Activated CD4-positive, alpha-beta T cell treated with anti-CD3 and anti-CD28 coated beads, Interleukin-2, amount 10 ng/mL, durations not matched to agents 24 days and 14 days (primary cell): Measurements from ENCODE around the gene NR4A1. TPM values are rescaled to one million over a fixed set of nuclear protein-coding genes. Genes with fewer than 3 reads are reported as not detected.

Source experiments
- DNase-seq: peaks from one replicate; pipeline ENCODE4 v3.0.0; 2022
- H3K27ac Mint-ChIP-seq: one replicate; pipeline ENCODE4 v1.8.0; 2022; ENCODE audit warnings: mild to moderate bottlenecking, mixed read lengths
- H3K27me3 Mint-ChIP-seq: one replicate; pipeline ENCODE4 v1.8.0; 2022; ENCODE audit warnings: mixed read lengths
- H3K36me3 Mint-ChIP-seq: one replicate; pipeline ENCODE4 v1.8.0; 2022; ENCODE audit warnings: low read depth, mild to moderate bottlenecking, mixed read lengths
- H3K4me1 Mint-ChIP-seq: one replicate; pipeline ENCODE4 v1.8.0; 2021; ENCODE audit warnings: mixed read lengths
- H3K4me3 Mint-ChIP-seq: one replicate; pipeline ENCODE4 v1.8.0; 2022; ENCODE audit warnings: mild to moderate bottlenecking, moderate library complexity, mixed read lengths
- H3K9me3 Mint-ChIP-seq: one replicate; pipeline ENCODE4 v1.8.0; 2021; ENCODE audit warnings: mixed read lengths
- intact Hi-C: fragments of 100-400 bp; cut with micrococcal nuclease; formaldehyde crosslinking; loops from one replicate; pipeline ENCODE4 v1.15.1; 2023
- total RNA-seq: library from RNA; stranded (reverse); gene quantifications from 2 replicates; pipeline ENCODE4 v1.2.3, GENCODE V29; 2022

The NR4A1 gene
- total RNA-seq, 1 donor from 2014 or later, result 57.7 TPM

DNA sequence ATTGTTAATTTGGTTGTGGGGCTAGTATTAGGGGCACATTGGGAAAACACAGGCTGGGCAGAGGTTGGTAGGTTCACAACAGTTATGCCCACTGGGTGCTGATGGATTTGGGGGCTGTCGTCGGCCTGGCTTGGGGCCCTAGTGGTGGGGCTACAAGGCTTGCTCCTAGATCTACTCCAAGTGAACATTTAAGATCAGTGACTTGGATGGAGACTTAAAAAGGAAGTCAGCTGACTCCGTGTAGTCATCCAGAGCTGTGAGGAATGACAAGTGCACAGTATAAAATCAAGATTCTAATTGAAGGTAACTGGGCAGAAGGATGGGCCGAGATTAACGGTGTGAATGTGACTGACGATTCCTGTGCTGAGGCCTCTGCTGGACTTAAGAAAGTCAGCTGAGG is 12.8 kb upstream of the NR4A1 start:
- H3K4me1 Mint-ChIP-seq, result peaks cover 60% of the 10 kb centered on the region
- DNase-seq, result no peak

DNA sequence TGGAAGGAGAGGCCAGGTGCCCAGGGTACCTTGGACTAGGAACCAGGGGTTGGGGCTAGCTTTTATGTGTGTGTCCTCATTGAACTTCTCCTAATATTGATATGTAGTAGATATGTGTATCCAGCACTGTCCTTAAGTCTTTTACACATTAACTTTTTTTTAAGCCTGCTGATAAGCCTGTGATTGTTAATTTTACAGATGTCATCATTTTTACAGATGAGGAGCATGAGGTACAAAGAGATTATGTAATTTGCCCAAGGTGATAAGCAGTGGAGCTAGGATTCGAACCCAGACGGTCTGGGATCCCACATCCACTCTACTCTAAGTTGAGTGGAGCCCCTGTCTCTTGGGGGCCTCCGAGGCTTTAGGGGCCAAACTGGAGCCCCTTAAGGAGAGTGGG is 10.2 kb upstream of the NR4A1 start:
- intact Hi-C loops, result no loop called here

More for the DNA sequence above, 12.8 kb upstream of the NR4A1 start:
- H3K27ac Mint-ChIP-seq, result peak overlapping the region; percentile 12
- peak overlapping the region; percentile 77 for H3K4me3 Mint-ChIP-seq
- no peaks in the 10 kb centered on the region for H3K36me3 Mint-ChIP-seq
- no peaks in the 10 kb centered on the region for H3K9me3 Mint-ChIP-seq
- peaks cover 18% of the 10 kb centered on the region for H3K27me3 Mint-ChIP-seq
- intact Hi-C loops, result no loop called here

DNA sequence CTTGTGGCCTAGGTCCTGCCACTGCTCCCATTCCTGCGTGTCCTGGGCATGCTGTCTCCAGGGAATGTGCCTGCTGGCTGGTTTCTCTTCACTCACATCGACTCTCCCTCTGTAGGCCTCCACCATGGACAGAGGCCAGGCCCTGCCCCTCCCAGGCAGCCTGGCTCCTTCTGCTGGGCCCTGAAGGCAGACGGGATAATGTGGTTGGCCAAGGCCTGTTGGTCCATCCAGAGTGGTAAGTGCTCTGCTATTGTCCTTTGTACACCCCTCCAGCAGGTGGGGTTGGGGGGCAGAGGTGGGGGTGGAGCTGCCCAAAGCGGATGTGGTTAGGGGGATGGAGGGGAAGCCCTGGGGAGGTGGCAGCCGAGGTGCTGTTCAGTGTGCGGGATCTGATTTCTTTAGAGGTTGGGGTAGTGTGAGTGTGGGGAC is 9.5 kb upstream of the NR4A1 start:
- Mint-ChIP-seq H3K4me3 (no peak overlapping the region), H3K9me3 (no peaks in the 10 kb centered on the region), H3K36me3 (no peaks in the 10 kb centered on the region), H3K27me3 (no peaks in the 10 kb centered on the region), H3K4me1 (peaks cover 39% of the 10 kb centered on the region), H3K27ac (no peak overlapping the region)
- intact Hi-C loops, result no loop called here
- DNase-seq, result no peak

More for the DNA sequence above, 10.2 kb upstream of the NR4A1 start:
- Mint-ChIP-seq H3K4me3 (no peak overlapping the region), H3K4me1 (peaks cover 43% of the 10 kb centered on the region), H3K9me3 (no peaks in the 10 kb centered on the region), H3K27ac (no peak overlapping the region), H3K36me3 (no peaks in the 10 kb centered on the region), H3K27me3 (peaks cover 2% of the 10 kb centered on the region)
- no peak for DNase-seq

- intact Hi-C loops, result no loop called here
These were observed 8.4 kb upstream of the NR4A1 start for GRCh38 chr12:52042706-52043385.

DNA sequence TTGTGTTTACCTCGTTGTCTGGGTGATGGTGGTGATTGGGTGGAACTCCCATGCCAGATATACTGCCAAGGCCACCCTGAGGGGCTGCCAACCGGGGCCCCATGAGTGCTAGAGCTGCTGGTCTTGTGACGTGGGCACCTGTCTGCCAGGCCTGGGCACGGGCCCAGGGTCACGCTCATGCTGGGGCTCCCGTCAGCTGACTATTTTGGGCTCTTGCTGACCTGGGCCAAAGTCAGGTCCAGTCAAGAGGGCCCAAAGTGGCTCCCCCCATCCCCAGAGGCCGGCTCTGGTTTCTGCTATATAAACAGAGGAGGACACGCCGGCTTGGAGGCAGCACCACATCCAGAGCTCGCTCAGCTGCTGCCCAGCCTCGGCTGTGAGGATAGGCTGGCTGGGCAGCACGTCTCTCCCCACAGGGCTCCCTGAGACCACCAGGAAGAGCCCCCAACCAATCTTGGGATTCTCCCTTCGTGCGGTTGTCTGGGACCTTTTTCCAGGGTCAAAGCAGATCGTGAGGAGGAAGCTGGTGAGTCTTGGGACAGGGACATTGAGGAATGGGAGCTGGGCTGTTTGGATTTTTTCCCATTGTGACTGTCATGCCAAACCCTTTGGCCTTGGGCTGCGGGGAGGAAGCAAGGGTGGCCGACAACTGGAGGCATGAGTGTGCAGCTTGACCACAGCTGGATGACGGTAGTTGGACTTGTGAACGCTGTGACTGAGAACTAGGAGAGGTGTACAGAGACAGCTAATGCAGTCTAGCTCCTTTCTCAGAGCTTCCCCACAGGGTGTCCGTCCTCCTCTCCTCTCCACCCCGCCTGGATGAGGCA is 7.6 kb upstream of the NR4A1 start:
- Mint-ChIP-seq H3K27me3 (no peaks in the 10 kb centered on the region), H3K9me3 (no peaks in the 10 kb centered on the region), H3K36me3 (no peaks in the 10 kb centered on the region), H3K4me1 (peaks cover 32% of the 10 kb centered on the region), H3K27ac (no peak overlapping the region), H3K4me3 (no peak overlapping the region)
- DNase-seq, result no peak
- intact Hi-C loops, result no loop called here

More at GRCh38 chr12:52042706-52043385, 8.4 kb upstream of the NR4A1 start:
- Mint-ChIP-seq H3K27ac (no peak overlapping the region), H3K36me3 (no peaks in the 10 kb centered on the region), H3K4me3 (no peak overlapping the region), H3K27me3 (no peaks in the 10 kb centered on the region), H3K9me3 (no peaks in the 10 kb centered on the region), H3K4me1 (peaks cover 37% of the 10 kb centered on the region)
- DNase-seq, result no peak

DNA sequence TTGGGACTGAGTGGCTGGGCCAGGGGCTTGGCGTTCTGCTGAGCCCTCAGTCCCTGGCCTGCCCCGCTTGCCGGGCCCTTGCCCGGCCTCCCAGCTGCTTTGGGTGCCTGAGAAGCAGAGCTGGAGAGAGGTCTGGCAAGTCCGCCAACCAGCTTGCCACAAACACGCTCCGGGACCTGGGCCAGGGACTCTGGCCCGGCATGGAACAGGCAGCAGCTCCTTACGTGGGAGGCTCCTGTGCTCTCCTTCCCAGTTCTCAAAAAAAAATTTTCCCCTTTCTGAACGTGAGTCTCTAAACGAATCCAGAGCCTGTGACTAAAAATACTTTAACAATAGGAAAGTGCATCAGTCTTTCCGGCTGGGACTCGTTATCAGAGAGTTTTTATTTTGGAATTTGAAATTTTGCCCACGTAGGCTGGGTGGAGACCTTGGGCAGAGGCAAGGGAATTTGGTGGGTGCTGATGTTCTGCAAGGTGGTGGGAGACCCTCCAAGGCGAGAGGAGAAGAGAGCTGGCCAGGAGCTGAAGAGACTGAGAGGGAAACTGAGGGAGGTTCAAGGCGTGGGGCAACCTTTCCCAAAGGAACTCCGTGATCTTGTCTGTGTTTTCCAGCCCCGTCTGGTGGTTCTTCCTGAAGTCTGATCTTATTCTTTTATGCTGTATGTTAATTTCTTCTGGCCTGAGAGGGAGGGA is 6.8 kb upstream of the NR4A1 start:
- peaks cover 34% of the 10 kb centered on the region for H3K4me1 Mint-ChIP-seq
- no peak for DNase-seq
- intact Hi-C loops, result no loop called here
- peaks cover 3% of the 10 kb centered on the region for H3K27me3 Mint-ChIP-seq
- H3K4me3 Mint-ChIP-seq, result no peak overlapping the region
- H3K36me3 Mint-ChIP-seq, result no peaks in the 10 kb centered on the region
- H3K9me3 Mint-ChIP-seq, result no peaks in the 10 kb centered on the region
- H3K27ac Mint-ChIP-seq, result peak overlapping the region; percentile 42

- intact Hi-C loops, result no loop called here
- Mint-ChIP-seq H3K9me3 (no peaks in the 10 kb centered on the region), H3K4me3 (no peak overlapping the region), H3K4me1 (peaks cover 35% of the 10 kb centered on the region), H3K27ac (peak overlapping the region; percentile 45), H3K27me3 (peaks cover 5% of the 10 kb centered on the region), H3K36me3 (no peaks in the 10 kb centered on the region)
- DNase-seq, result no peak
These were observed 5.4 kb upstream of the NR4A1 start for GRCh38 chr12:52045794-52046199.

DNA sequence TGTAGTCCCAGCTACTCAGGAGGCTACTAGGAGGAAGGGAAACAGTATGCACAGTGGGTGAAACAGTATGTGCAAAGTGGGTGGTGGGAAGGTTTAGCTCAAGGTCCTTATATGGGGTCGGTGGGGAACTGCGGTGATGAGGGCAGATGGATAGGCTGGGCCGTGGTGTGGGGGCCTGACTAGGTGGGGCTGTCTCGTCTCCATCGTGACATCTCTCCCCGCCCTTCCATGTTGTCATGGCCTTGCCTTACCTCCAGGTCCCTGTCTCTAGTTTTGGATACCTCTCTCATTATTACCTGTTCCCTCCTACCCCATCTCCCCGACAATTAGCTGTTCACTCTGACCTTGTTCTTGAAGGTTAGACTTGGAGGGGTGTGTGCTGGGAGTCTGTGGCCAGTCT is 4.4 kb upstream of the NR4A1 start:
- no peaks in the 10 kb centered on the region for H3K9me3 Mint-ChIP-seq
- peaks cover 32% of the 10 kb centered on the region for H3K4me1 Mint-ChIP-seq
- H3K36me3 Mint-ChIP-seq, result peaks cover 3% of the 10 kb centered on the region
- H3K4me3 Mint-ChIP-seq, result no peak overlapping the region
- H3K27me3 Mint-ChIP-seq, result peaks cover 5% of the 10 kb centered on the region
- H3K27ac Mint-ChIP-seq, result no peak overlapping the region
- no peak for DNase-seq
- intact Hi-C loops, result no loop called here

GRCh38 chr12:52049286-52049685 is 2.0 kb upstream of the NR4A1 start:
- Mint-ChIP-seq H3K4me1 (peaks cover 43% of the 10 kb centered on the region), H3K4me3 (peak overlapping the region; percentile 97), H3K27ac (peak overlapping the region; percentile 91), H3K9me3 (no peaks in the 10 kb centered on the region), H3K36me3 (peaks cover 10% of the 10 kb centered on the region), H3K27me3 (peaks cover 5% of the 10 kb centered on the region)
- DNase-seq, result no peak
- intact Hi-C loops, result no loop called here

DNA sequence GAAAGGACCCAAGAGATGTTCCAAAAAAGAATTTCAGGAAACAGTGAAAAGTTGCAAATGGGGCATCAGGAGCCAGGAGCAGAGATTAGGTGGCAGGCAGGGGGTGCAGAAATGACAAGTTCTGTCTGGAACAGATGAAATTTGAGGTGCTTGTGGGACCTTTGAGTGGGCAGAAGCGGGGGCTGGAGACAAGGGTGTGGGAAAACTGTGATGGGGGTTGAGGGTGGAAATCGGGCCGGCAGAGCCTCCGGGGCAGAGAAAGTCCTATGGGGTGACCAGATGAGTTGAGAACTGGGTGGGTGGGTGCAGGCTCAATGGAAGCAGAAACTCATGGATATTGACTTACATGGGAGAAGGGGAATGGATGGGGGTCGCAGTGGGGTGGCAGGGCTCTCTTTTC is 1.6 kb upstream of the NR4A1 start:
- H3K9me3 Mint-ChIP-seq, result no peaks in the 10 kb centered on the region
- peaks cover 5% of the 10 kb centered on the region for H3K27me3 Mint-ChIP-seq
- H3K4me1 Mint-ChIP-seq, result peaks cover 44% of the 10 kb centered on the region
- H3K27ac Mint-ChIP-seq, result peak overlapping the region; percentile 91
- H3K36me3 Mint-ChIP-seq, result peaks cover 13% of the 10 kb centered on the region
- intact Hi-C loops, result loop anchor here (5.0 kb wide), 2 partner anchors 193 to 958 kb away; partner anchors contain the start of gene EIF4B
- peak overlapping the region; percentile 97 for H3K4me3 Mint-ChIP-seq
- no peak for DNase-seq

DNA sequence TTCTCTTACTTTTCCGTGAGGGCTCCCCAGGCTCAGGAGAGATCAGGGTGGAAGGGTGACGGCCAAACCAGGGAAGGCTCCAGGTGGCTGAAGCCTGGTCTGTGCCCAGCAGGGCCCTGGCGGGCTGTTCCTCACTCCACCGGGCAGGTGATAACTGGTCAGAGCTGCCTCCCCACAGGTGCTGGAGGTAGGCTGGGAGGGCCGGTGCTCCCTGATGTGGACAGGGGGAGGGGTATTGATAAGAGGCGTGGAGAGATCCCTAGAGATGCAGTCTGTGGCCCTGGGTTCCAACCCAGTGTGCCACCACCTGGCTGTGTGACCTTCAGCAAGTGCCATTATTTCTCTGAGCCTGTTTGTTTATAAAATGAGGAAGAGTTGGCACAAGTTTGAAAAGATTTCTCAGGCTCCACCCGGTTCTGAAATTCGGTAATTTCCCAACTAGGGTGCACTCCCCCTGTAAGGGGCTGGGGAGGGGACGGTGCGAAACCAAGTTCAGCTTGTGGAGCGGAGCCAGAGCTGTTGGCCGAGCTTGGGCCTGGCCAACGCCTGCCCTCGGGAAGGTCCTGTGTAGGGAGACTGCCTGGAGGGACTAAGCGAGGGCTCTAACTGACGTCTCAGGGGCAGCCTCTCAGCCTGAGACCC is 1.0 kb upstream of the NR4A1 start:
- Mint-ChIP-seq H3K4me1 (peaks cover 44% of the 10 kb centered on the region), H3K36me3 (peaks cover 14% of the 10 kb centered on the region), H3K27me3 (peaks cover 5% of the 10 kb centered on the region), H3K4me3 (peak overlapping the region; percentile 97), H3K9me3 (no peaks in the 10 kb centered on the region), H3K27ac (peak overlapping the region; percentile 91)
- DNase-seq, result no peak
- intact Hi-C loops, result loop anchor here (5.0 kb wide), 2 partner anchors 192 to 957 kb away; partner anchors contain the start of gene EIF4B

DNA sequence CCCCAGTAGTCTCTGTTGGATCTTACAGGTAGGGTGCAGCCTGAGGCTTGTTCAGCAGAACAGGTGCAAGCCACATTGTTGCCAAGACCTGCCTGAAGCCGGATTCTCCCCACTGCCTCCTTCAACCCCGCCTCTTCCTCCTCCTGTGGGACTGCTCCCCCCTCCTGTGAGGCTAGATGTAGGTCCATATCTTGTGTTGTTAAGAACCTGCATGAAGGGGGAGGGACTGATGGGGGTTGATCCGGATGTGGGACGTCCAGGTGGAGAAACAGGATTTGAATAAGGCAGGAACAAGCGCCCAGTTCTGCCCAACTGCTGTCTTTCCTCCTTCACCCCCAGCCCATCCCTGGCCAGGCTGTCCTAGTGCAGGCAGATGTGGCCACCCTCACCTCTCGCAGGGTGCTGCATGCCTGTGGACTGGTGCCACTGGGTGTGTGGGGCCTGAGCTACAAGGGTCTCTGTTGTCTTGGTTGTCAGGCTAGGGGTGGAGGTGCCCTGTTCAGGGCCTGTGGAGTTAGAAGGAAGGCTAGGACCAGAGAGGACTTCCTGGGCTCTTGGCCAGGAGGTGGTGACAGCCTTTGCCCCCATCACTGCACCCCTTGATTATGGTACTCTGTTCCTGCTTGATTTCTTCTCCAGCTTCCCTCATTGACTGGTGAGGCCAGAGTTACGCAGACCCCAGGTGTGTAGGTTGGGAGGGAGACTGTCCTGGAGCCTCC is 1.4 kb downstream of the NR4A1 start:
- Mint-ChIP-seq H3K4me1 (peaks cover 38% of the 10 kb centered on the region), H3K9me3 (no peaks in the 10 kb centered on the region), H3K4me3 (peak overlapping the region; percentile 97), H3K27ac (no peak overlapping the region), H3K27me3 (peaks cover 5% of the 10 kb centered on the region), H3K36me3 (peaks cover 32% of the 10 kb centered on the region)
- DNase-seq, result peak; percentile 81
- intact Hi-C loops, result loop anchor here (5.0 kb wide), 2 partner anchors 190 to 955 kb away; partner anchors contain the start of gene EIF4B
